ENCODE data around the gene RABGAP1. TPM values are rescaled to one million over a fixed set of nuclear protein-coding genes. Genes with fewer than 3 reads are reported as not detected.
A peak's percentile ranks its signal among the peaks of the same experiment; 100 is the strongest.

The RABGAP1 gene
- polyA plus RNA-seq, 1 of the 3 experiments (the other 2 are of a cell fraction), result 20.2 TPM

DNA sequence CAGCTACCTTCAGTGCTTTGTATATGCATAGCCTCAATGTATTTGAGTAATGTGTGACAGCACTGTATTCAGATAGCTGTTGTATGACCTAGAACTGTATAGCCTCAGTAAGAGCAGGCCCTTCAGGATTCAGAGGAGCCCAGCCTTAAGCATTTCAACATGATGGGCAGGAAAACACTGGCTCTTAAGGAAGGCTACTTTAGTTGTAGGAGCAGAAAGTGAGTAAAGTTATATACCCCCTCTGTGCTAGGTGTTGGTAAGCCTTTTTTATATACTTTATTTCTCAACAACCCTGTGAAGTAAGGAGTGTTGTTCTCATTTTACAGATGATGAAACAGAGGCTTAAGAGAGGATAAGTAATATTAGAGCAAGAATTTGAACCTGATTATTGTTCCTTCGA, 91.1 kb downstream of the RABGAP1 start:
- H4K20me1 ChIP-seq (ENCODE audit: insufficient read depth), result no peaks in the 10 kb centered on the region
- ChIA-PET CTCF (interaction anchor here (0.5 kb wide), 1 partner anchor 322 kb away, joined by 4 read pairs; no protein-coding TSS in a partner anchor), POLR2A (no interaction called here)
- H3K4me3 ChIP-seq (ENCODE audit: low read depth in 2 of 2, low read length in 1 of 2), result no peak overlapping the region
- no peaks in the 10 kb centered on the region for H3K27me3 ChIP-seq (ENCODE audit: insufficient read depth)
- H3K9ac ChIP-seq, result no peak overlapping the region
- no peaks in the 10 kb centered on the region for H3K9me2 ChIP-seq
- peaks cover 31 to 41% of the 10 kb centered on the region in 2 experiments for H3K36me3 ChIP-seq (replicated peaks in 1 of 2; ENCODE audit: control insufficient read depth in 1 of 2, insufficient read depth in 2 of 2, low read length in 1 of 2)
- TF ChIP-seq POLR2AphosphoS5 (IDR thresholded peaks at IDR 0.05; ENCODE audit: low read depth, low read length) (no peak), RCOR1 (IDR thresholded peaks at IDR 0.05; ENCODE audit: low read length) (no peak), SMC3 (IDR thresholded peaks at IDR 0.05; ENCODE audit: low read depth, low read length) (no peak), TCF12 (IDR thresholded peaks at IDR 0.05) (no peak), MEF2A (IDR thresholded peaks at IDR 0.05; ENCODE audit: borderline replicate concordance, low read depth) (no peak), ELF1 (IDR thresholded peaks at IDR 0.05) (no peak), REST (IDR thresholded peaks at IDR 0.05; ENCODE audit: low read depth, low read length) (no peak), PBX3 (IDR thresholded peaks at IDR 0.05) (no peak), MXI1 (IDR thresholded peaks at IDR 0.05; ENCODE audit: low read depth, low read length) (no peak)
- TF ChIP-seq, protein P1, sequence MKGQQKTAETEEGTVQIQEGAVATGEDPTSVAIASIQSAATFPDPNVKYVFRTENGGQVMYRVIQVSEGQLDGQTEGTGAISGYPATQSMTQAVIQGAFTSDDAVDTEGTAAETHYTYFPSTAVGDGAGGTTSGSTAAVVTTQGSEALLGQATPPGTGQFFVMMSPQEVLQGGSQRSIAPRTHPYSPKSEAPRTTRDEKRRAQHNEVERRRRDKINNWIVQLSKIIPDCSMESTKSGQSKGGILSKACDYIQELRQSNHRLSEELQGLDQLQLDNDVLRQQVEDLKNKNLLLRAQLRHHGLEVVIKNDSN (IDR thresholded peaks at IDR 0.05; ENCODE audit: borderline replicate concordance, low read depth), result no peak
- peaks cover 0 to 7% of the 10 kb centered on the region in 2 experiments; a peak in 3 of 4 replicates for H3K4me1 ChIP-seq (ENCODE audit: control insufficient read depth in 1 of 2, insufficient read depth in 2 of 2, low read depth in 1 of 2, low read length in 1 of 2)
- H3K4me2 ChIP-seq, result no peak overlapping the region
- 93% methylated on average over 1 of the region's 1 CpG for WGBS (ENCODE audit: low lambda C conversion rate)
- no peak for DNase-seq
- H3F3A ChIP-seq (replicated peaks; ENCODE audit: insufficient read depth), result peaks cover 5% of the 10 kb centered on the region
- H3K27ac ChIP-seq (ENCODE audit: low read depth in 2 of 2, low read length in 1 of 2), result peak overlapping the region in 1 of 2 experiments; percentile 48; a peak in 2 of 4 replicates
- no peaks in the 10 kb centered on the region for H3K79me2 ChIP-seq (ENCODE audit: insufficient read depth)
- no peak overlapping the region for H2AFZ ChIP-seq (ENCODE audit: low read depth)
- H3K9me3 ChIP-seq, result no peaks in the 10 kb centered on the region

DNA sequence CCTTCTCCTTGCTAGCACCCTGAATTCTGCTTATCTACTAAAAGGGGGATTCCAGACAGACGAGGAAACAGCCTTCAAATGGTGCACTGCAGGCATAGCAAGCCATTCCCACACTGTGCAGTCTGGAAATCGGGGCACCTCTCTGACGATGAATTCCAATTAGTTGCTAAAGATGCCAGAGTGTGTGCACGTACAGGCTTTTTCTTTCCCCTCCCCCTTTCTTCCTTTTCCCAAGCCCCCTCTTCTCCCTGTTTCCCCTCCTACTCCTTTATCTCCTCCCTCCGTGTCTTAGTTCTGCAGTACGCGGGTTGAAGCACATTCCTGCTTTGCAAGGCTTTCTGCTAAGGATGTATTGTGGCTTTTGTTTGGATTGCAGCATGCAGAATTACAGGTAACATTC, 92.5 kb downstream of the RABGAP1 start, which contains the start of gene GPR21:
Gene GPR21 (plus strand): TSS at position 316 of the 400 bp plus-strand sequence. CDS start 900 bp downstream, outside the sequence.
- Histone ChIP-seq H3K79me2 (ENCODE audit: insufficient read depth) (no peaks in the 10 kb centered on the region), H3K9ac (no peak within 1 kb of the TSS), H3K9me3 (no peaks in the 10 kb centered on the region), H4K20me1 (ENCODE audit: insufficient read depth) (no peaks in the 10 kb centered on the region), H3K4me3 (ENCODE audit: low read depth in 2 of 2, low read length in 1 of 2) (no peak within 1 kb of the TSS), H3K4me1 (ENCODE audit: control insufficient read depth in 1 of 2, insufficient read depth in 2 of 2, low read depth in 1 of 2, low read length in 1 of 2) (peaks cover 0 to 8% of the 10 kb centered on the region in 2 experiments; a peak in 2 of 4 replicates), H3K36me3 (replicated peaks in 1 of 2; ENCODE audit: control insufficient read depth in 1 of 2, insufficient read depth in 2 of 2, low read length in 1 of 2) (peaks cover 23 to 36% of the 10 kb centered on the region in 2 experiments), H3K27ac (ENCODE audit: low read depth in 2 of 2, low read length in 1 of 2) (no peak within 1 kb of the TSS), H3K27me3 (ENCODE audit: insufficient read depth) (no peaks in the 10 kb centered on the region), H3F3A (replicated peaks; ENCODE audit: insufficient read depth) (peaks cover 5% of the 10 kb centered on the region), H3K9me2 (no peaks in the 10 kb centered on the region), H3K4me2 (no peak within 1 kb of the TSS), H2AFZ (ENCODE audit: low read depth) (no peak within 1 kb of the TSS)
- ChIA-PET POLR2A (no interaction called here), CTCF (no interaction called here)
- 93% methylated on average over 7 of the region's 7 CpGs for WGBS (ENCODE audit: low lambda C conversion rate)
- no peak for DNase-seq
- TF ChIP-seq RXRA (IDR thresholded peaks at IDR 0.05; ENCODE audit: borderline replicate concordance, low read depth) (no peak), RFX5 (IDR thresholded peaks at IDR 0.05; ENCODE audit: low read length) (no peak), JUND (IDR thresholded peaks at IDR 0.05) (no peak), NRF1 (IDR thresholded peaks at IDR 0.05; ENCODE audit: low read depth, low read length) (no peak), REST (IDR thresholded peaks at IDR 0.05; ENCODE audit: low read depth, low read length) (no peak), RAD21 (IDR thresholded peaks at IDR 0.05; ENCODE audit: low read length) (no peak), FOXM1 (IDR thresholded peaks at IDR 0.05; ENCODE audit: low read depth) (no peak), NFIC (IDR thresholded peaks at IDR 0.05; ENCODE audit: borderline replicate concordance) (no peak), FOSL2 (IDR thresholded peaks at IDR 0.05; ENCODE audit: borderline replicate concordance, low read depth) (no peak), ELF1 (IDR thresholded peaks at IDR 0.05) (no peak)
- TF ChIP-seq, protein P2, sequence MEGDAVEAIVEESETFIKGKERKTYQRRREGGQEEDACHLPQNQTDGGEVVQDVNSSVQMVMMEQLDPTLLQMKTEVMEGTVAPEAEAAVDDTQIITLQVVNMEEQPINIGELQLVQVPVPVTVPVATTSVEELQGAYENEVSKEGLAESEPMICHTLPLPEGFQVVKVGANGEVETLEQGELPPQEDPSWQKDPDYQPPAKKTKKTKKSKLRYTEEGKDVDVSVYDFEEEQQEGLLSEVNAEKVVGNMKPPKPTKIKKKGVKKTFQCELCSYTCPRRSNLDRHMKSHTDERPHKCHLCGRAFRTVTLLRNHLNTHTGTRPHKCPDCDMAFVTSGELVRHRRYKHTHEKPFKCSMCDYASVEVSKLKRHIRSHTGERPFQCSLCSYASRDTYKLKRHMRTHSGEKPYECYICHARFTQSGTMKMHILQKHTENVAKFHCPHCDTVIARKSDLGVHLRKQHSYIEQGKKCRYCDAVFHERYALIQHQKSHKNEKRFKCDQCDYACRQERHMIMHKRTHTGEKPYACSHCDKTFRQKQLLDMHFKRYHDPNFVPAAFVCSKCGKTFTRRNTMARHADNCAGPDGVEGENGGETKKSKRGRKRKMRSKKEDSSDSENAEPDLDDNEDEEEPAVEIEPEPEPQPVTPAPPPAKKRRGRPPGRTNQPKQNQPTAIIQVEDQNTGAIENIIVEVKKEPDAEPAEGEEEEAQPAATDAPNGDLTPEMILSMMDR (IDR thresholded peaks at IDR 0.05), result no peak
